NCI-H1105 treated with DMSO at 0.1 percent for 48 hours (cell line): ENCODE data around the gene TRIM73.
"Not testable (repeated sequence)": the region's sequence is repeated elsewhere in the genome, so short reads cannot be mapped to it uniquely, and the experiment has no call there.

Experiments
- DNase-seq: peaks from one replicate; lab custom pipeline; 2025; lab: John Stamatoyannopoulos, UW

Gene TRIM73

DNA sequence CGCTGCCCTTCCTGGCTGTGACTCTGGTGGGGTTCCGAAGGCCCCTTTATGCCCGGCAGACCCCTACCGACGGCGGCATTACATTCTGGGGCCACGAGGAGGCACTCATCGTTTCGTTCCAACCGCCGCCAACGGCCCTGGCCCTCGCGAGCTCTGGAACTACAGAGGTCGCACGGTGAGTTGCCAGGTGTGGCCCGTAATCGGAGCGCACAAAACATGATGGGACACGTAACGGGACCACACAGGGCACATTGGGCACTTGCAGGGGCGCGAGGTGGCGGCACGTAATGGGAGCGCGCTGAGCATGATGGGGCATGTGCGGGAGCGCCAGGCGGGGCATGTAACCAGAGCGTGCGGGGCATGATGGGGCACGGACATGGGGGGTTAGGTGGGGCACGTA lies at the start of gene TRIM73:
TSS of gene TRIM73 (plus strand) at position 301 of the 400 bp plus-strand sequence. CDS start 3,305 bp downstream, outside the sequence.
- not testable (repeated sequence) for DNase-seq

DNA sequence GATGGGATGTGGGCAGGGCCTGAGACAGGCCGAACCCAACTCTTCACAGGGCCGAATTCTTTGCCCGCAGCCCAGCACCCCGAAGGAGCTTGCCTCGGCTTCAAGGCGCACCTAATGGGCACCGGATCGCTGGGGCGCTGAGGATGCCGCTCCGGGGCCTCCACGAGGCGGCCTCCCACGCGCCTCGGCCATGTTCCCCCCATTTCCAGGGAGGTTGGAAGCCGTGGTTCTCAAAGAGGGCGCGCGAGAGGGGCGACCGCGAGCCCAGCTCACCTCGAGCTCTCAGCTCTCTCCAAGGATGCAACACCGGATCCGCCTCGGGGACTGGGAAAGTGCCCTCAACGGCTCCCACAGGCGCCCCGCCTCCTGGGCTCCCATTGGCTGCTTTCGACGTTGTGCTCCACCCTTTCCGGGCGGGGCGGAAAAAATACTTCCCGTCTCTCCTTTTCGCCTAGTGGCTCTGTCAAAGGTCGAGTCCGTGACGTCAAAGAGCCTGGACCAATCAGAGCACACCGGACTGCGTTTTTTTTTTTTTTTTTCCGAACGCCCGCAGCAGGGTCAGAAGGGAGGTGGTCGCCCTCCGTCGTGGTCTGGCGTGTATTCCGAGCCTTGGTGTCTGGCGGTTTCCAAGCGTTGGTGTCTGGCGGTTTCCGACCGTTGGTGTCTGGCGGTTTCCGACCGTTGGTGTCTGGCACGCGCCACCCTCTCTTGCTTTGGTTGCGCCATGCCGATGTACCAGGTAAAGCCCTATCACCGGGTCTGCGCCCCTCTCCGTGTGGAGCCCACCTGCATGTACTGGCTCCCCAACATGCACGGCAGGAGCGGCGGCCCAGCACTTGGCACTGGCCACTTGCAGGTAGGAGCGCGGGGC lies 36.5 kb upstream of the TRIM73 start:
- not testable (repeated sequence) for DNase-seq

DNA sequence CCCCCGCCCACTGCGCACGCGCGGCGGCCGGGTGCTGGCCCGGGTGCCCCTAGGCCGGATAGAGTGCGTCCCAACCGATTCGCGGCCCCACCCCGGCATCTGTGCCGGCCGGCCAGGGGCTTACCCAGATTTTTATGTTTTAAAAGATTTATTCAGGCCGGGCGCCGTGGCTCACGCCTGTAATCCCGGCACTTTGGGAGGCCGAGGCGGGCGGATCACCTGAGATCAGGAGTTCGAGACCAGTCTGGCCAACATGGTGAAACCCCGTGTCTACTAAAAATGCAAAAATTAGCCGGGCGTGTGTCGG lies 35.9 kb upstream of the TRIM73 start:
- DNase-seq, result not testable (repeated sequence)

DNA sequence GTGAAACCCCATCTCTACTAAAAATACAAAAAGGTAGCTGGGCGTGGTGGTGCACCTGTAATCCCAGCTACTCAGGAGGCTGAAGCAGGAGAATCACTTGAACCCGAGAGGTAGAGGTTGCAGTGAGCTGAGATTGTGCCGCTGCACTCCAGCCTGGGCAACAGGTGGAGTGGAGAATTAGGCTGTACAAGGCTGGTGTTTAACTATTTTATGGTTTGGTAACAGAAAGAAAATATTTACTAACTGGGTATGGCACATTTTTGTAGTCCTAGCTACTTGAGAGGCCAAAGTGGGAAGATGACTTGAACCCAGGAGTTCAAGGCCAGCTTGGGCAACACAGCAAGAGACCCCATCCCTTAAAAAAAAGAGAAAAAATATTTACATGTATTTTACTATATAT lies 31.4 kb upstream of the TRIM73 start:
- DNase-seq, result not testable (repeated sequence)

DNA sequence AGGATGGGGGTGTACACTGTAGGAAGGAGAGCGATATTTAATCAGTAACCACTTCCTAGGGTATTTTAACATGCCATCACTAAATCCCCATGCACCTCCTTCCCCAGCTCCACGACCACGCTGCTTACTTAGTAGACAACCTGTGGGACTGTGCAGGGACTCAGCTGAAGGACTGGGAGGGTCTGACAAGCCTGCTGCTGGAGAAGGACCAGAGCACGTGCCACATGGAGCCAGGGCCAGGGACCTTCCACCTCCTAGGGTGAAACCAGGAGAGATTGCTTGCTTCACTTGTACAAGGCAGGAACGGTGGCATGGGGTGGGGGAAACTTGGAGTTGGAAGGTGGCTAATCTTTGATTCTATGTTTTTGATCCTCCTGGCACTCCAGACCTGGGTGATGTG lies 28.8 kb upstream of the TRIM73 start:
- DNase-seq, result not testable (repeated sequence)

DNA sequence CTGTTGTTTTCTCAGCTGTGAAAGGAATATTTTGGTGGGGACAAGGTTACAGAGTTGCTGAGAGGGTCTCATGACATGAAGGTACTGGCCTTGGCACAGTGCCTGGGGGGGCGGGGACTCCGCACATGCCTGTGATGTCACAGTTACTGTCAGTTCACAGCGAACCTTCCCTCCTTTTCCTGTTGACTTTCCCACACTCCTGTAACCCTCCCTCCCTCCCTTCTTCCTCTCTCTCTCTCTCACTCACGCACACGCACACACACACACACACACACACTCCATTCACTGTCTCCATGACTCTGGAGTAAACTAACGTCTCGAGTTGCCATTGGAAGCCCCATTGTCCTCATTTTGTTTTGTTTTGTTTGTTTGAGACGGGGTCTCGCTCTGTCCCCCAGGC lies 28.1 kb upstream of the TRIM73 start:
- DNase-seq, result not testable (repeated sequence)

DNA sequence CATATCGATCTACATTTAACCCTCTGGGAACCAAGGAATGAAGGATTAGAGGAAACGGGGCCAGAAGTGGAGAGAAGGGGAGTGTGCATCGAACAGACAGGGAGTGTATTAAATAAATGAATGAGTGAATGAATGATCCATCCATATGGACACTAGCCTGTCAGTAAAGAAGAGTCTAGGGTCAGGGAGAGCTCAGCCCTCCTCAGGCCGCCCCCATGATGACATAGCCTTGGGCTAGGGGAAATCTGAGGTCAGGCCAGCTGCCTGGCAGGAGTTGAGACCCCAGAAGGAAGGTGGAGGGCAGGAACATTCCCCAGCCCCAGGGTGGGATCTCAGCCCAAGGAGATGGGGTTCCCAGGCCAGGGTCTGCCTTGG lies 21.3 kb upstream of the TRIM73 start:
- not testable (repeated sequence) for DNase-seq

DNA sequence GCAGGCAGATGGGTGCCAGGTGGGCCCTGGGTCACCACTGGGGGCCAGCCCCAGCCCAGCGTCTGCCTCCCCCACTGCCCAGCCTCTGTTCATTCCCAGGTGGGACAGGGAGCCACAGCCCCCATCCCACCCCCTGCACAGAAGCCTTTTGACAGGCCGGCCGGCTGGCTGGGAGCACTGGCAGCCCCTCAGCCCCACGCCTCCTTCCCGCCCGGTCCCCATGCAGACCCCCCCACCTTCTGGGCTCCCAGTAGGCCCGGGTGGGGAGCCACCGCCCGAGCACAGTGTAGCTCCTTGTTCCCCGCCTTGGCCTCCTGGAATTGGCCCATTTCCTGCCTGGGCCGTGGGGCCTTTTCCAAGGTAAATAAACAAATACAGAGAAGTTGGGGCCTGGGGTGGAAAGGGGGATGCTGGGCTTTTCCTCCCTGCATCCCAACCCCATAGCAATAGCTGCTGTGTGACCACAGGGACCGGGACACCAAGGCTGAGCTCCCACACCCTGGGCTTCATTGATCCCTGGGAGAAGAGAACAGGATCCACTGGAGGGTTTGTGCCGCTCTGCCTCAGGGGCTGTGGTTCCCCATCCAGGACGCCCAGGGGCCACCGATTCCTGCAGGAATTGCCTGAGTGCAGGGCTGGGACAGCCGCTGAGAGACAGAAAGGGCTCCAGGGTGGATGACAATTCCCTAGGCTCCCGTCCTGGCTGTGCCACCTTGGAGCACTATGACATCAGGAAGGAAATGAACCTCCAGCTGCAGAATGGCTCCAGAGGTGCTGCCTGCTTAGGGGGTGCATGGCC lies 20.7 kb upstream of the TRIM73 start:
- not testable (repeated sequence) for DNase-seq

DNA sequence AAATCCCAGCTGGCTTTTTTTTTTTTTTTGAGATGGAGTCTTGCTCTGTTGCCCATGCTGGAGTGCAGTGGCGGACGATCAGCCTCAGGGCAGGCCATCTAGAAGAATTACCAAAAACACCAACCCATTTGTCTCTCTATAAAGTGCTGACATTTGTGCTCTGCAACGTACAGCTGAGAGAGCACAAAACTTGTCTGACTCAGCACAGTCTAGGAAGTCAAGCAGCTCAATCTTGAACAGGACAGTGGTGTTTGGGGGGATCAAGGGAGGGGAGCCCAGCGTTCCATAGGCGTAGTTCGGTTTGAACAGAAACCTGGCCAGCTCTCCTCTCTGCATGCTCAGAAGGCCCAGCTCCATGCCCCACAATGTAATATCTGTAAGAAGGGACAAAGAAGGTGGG lies 2.2 kb upstream of the TRIM73 start:
- DNase-seq, result not testable (repeated sequence)

DNA sequence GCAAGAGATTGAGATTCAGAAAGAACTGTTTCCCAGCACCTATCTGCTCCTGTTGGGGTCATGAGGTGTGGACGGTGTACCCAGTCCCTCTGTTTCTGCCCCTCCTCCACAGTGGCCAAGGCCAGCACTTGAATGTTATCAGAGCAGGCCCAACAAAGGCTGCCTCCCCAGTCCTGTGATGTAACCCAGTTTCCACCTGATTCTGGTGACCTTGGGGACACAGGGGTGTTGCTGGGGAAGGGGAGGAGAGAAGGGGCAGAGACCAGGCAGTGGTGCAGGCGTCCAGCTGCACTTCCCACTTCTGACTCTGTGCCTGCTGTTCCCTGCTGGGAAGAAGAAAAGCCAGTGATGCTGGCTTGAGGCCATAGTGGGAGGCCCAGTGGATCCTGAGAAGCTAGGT lies 2.4 kb downstream of the TRIM73 start:
- not testable (repeated sequence) for DNase-seq

DNA sequence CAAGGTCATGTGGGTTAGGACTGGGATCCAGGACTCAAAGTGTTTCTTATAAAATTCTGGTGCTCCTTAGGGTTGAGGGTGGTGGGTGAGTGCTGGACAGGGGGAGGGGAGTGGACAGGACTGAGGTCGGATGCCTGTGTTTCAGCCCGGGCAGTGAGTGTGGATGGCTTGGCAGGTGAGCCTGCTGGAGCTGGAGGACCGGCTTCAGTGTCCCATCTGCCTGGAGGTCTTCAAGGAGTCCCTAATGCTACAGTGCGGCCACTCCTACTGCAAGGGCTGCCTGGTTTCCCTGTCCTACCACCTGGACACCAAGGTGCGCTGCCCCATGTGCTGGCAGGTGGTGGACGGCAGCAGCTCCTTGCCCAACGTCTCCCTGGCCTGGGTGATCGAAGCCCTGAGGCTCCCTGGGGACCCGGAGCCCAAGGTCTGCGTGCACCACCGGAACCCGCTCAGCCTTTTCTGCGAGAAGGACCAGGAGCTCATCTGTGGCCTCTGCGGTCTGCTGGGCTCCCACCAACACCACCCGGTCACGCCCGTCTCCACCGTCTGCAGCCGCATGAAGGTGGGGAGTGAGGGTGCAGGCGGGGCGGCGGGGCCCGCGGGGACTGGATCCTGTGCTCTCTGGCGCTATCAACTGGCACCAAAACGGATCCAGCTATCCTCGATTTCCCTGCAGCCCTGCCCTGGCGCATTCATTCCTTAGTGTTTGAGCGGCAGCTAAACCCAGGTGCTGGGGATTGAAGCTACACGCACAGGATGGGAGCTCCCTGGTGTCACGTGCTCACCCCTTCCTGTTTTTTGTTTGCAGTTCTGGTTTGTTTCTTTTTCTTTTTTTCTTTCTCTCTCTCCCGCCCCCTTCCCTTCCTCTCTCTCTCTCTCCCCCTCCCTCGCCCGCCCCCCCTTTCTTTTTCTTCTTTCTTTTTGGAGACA lies 3.6 kb downstream of the TRIM73 start:
- DNase-seq, result not testable (repeated sequence)

DNA sequence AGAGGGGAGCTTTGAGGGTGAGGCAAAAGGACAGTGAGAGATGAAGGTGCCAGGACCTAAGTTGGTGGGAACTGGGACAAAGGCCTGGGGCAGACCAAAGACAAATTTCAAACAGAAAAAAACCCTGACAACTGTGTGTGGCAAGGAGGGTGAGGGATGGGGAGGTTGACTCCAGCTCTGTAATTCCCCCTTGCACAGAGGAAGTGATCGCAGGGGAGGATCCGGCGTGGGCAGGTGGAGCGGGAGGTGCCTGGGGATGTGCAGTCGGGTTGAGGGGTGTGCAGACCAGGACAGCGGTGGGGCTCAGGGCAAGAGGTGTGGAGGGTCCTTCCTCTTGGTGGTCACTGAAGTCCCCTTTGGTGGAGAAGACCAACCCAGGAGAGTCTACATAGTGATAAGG lies 5.1 kb downstream of the TRIM73 start:
- not testable (repeated sequence) for DNase-seq

DNA sequence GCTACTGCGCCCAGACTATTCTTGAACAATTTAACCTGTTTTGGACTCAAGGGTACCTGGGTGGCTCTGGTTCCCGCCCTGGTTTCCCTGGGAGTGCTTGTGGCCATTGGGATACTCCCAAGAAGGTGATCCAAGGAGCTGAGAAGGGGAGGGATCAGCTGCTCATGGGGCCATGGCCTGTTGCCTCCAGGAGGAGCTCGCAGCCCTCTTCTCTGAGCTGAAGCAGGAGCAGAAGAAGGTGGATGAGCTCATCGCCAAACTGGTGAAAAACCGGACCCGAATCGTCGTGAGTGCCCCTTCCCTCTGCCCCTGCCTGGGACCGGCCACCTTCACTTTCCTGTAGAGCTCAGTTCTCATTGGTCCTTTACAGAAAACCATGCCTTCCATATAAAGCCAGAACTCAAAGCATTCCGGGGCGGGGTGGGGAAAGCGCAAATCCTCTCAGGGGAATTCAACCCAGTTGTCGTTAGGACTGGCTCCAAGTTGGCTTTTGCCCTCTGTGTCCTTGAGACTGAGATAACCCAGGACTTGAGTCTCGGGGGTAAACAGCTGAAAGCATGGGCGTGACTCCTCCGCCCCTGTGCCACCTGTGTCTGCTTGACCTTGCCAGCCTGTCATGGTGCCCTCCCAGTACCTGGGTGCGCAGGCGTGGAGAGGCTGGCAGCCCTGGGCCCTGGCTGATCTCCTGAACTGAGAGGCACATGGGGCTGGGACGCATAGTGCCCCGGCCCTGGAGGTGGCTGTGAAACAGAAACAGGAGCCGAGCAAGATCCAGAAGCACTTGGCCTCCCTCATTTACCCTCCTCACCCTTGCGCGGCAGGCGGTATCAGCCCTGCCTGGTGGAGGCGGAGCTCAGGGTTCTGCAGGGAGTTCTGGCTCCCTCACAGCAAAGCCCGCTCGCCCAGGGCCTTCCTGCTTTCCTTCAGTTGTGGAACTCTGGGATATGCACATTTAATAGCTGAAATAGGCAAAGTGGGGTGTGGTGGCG lies 8.3 kb downstream of the TRIM73 start:
- not testable (repeated sequence) for DNase-seq

DNA sequence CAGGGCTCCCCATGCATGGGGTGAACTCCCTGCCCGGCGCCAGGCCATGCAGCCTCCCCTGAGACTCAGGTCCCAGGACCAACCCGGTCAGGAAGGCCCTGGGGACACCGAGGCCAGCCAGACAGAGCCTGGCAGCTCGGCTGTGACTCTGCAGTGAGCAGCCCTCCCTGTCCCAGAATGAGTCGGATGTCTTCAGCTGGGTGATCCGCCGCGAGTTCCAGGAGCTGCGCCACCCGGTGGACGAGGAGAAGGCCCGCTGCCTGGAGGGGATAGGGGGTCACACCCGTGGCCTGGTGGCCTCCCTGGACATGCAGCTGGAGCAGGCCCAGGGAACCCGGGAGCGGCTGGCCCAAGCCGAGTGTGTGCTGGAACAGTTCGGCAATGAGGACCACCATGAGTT lies 9.2 kb downstream of the TRIM73 start:
- DNase-seq, result not testable (repeated sequence)

DNA sequence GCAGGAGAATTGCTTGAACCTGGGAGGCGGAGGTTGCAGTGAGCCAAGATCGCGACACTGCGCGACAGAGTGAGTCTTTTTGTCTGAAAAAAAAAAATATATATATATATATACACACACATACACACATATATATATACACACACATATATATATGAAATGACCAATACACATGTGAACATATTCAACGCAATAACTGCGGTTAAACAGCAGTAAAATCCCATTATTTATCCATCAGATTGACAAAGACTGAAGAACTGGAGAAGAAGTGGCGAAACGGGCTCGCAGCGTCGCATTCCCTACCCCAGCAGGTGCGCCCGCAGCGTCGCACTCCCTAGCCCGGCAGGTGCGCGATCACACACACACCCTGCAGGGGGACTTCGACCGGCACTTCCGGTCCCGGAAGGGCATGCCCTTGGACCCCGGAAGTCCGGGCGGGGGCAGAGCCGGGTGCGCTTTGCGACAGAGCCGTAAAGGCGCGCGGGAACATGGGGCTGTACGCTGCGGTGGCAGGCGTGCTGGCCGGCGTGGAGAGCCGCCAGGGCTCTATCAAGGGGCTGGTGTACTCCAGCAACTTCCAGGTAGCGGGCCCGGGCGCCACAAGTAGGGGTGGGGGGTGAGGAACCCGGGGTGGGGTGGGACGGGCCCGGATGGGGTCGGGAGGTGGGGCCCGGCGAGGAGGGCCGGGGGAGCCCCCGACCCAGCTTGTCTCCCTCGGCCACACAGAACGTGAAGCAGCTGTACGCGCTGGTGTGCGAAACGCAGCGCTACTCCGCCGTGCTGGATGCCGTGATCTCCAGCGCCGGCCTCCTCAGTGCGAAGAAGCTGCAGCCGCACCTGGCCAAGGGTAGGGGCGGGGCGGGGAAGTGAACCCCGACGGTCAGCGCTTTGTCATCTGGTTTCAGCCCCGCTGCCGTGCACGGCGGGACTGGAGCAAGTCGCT lies 14.7 kb downstream of the TRIM73 start:
- DNase-seq, result not testable (repeated sequence)

DNA sequence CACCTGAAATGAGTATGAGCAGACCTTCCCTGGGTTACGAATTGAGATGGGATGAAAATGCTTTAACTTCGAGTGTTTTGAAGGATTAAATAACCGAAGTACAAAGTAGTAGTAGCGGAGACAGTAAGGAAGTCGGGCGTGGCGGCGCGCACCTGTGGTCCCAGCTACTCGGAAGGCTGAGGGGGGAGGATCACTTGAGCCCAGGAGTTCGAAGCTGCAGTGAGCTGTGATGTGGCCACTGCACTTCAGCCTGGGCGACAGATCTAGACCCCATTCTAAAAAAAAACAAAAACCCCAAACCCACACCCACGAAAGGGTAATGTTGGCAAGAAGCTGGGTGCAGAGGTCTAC lies 15.4 kb downstream of the TRIM73 start:
- DNase-seq, result not testable (repeated sequence)

DNA sequence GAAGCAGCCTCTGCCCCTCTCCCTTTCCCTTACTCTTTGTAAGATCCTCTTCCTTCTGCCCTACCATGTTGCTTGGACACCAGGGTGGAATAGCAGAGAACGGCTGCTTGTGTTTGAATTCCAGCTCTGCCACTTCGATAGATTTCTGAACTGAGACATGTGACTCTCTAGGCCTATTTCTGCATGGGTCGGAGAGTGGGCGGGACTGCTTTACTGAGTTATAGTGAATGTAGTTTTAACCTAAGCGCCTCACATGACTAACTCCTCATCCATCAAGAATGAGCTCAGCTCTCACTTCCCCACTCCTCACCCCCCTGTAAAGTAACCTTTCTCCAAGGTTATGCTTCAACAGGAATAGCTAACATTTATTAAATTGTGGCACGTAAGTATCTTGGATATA lies 18.8 kb downstream of the TRIM73 start:
- not testable (repeated sequence) for DNase-seq

DNA sequence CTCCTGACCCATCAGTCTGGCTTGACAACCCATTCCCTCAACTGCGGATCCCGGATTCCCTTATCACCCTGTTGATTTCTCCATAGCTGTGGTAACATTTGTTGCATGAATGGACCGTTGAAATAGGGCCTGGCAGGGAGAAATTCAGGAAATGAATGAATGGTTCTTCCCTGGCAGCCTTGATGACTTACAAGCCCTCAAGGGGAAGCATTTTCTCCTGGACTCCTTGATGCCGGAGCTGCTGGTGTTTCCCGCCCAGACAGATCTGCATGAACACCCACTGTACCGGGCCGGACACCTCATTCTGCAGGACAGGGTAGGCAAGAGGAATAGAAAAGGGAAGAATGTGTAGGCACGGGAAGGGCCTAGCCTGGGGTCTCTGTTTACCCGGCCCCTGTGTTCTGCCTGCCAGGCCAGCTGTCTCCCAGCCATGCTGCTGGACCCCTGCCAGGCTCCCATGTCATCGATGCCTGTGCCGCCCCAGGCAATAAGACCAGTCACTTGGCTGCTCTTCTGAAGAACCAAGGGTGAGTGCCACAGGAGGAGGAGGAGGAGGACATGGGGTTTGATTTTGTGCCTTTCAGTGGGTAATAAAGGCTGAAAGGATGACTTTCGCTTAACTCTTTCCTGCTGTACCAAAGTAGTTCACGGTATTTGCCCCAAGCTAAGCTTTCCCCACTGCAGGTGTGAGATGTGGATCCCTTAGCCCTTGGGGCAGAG lies 19.4 kb downstream of the TRIM73 start:
- DNase-seq, result not testable (repeated sequence)

DNA sequence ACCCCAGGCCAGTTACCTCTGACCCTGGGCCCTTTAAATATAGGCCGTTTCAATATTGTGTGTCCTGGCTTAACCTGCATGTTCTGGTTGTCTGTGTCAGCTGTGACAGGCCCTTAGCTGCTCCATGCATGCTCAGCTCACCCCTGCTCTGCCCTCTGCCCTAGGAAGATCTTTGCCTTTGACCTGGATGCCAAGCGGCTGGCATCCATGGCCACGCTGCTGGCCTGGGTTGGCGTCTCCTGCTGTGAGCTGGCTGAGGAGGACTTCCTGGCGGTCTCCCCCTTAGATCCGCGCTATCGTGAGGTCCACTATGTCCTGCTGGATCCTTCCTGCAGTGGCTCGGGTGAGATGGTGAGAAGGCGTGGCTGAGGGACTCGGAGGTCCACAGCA lies 20.0 kb downstream of the TRIM73 start:
- DNase-seq, result not testable (repeated sequence)
